Lung (tissue), 12 donors: ENCODE results near the gene EXOSC10. TPM values are rescaled to one million over a fixed set of nuclear protein-coding genes. Genes with fewer than 3 reads are reported as not detected.
"Not testable (repeated sequence)": the region's sequence is repeated elsewhere in the genome, so short reads cannot be mapped to it uniquely, and the experiment has no call there.

ENCODE experiments used
- ATAC-seq: fragments of 200-7000 bp; cut with Tn5 transposase; one replicate; pipeline ENCODE4 v1.9.1; 2020; ENCODE audit warnings: moderate number of reproducible peaks; ENCODE audit not compliant: insufficient read depth, low FRiP score
- DNase-seq, 3 donors: peaks; one replicate each; pipeline ENCODE4 v3.0.0-alpha.2; 2013 to 2017
- H3K27ac ChIP-seq, 2 donors: one replicate each; pipeline ENCODE4 v1.5.1; 2013; ENCODE audit warnings: mild to moderate bottlenecking in 2 of 2, moderate library complexity in 2 of 2, control low read depth in 1 of 2, inconsistent platforms in 1 of 2, low read depth in 1 of 2, low read length in 1 of 2
- H3K27me3 ChIP-seq, 3 donors: one replicate each; pipeline ENCODE4 v1.5.1; 2013; ENCODE audit warnings: low read length in 2 of 3; ENCODE audit not compliant: control insufficient read depth in 3 of 3, insufficient read depth in 3 of 3
- H3K36me3 ChIP-seq, 4 donors: one replicate each; pipeline ENCODE4 v1.5.1; 2013; ENCODE audit warnings: low read length in 4 of 4, mild to moderate bottlenecking in 1 of 4, moderate library complexity in 1 of 4; ENCODE audit not compliant: control insufficient read depth in 4 of 4, insufficient read depth in 4 of 4
- H3K4me1 ChIP-seq, 5 donors: one replicate each; pipeline ENCODE4 v1.5.1; 2013; ENCODE audit warnings: low read length in 5 of 5, mild to moderate bottlenecking in 2 of 5, moderate library complexity in 1 of 5; ENCODE audit not compliant: control insufficient read depth in 5 of 5, insufficient read depth in 5 of 5
- H3K4me3 ChIP-seq: one replicate; pipeline ENCODE4 v1.5.1; 2013; ENCODE audit warnings: mild to moderate bottlenecking, control low read depth, moderate library complexity
- H3K9ac ChIP-seq, 2 donors: one replicate each; pipeline ENCODE4 v1.5.1; 2013; ENCODE audit warnings: low read length in 2 of 2, control low read depth in 1 of 2; ENCODE audit not compliant: insufficient read depth in 1 of 2
- H3K9me3 ChIP-seq, 4 donors: one replicate each; pipeline ENCODE4 v1.5.1; 2013; ENCODE audit warnings: low read length in 3 of 4, mild to moderate bottlenecking in 1 of 4, moderate library complexity in 1 of 4; ENCODE audit not compliant: control insufficient read depth in 4 of 4, insufficient read depth in 3 of 4
- CTCF ChIP-seq: IDR thresholded peaks from 2 replicates; pipeline ENCODE4 v1.5.1; 2012; ENCODE audit warnings: mild to moderate bottlenecking; ENCODE audit errors: control extremely low read depth, extremely low read depth
- WGBS, 2 donors: extraction: QIAGEN DNeasy Blood & Tissue Kit; methylation state at CpG; one replicate each; pipeline ENCODE4 v1.1.7; 2013; 5-methylcytosine and 5-hydroxymethylcytosine counted together
- polyA plus RNA-seq, 2 donors: library from polyadenylated mRNA; stranded (reverse); fragments of 200-250 nt; gene quantifications; one replicate each; pipeline ENCODE4 v1.2.1, GENCODE V29; 2013
- total RNA-seq, 2 donors: library from RNA; depleted of rRNA in 1 of 2; stranded (reverse); fragments of >200 nt in 1 of 2; gene quantifications; one replicate each; pipeline ENCODE4 v1.2.1, GENCODE V29; 2014 to 2021
- donor health status: control.
- donor health status: control.
- donor health status: Bipolar disorder and iron deficiency.
- donor health status: healthy.
- donor health status: DM: yes; HTN: yes; CAD: no.

The EXOSC10 gene
- total and polyA plus RNA-seq, 4 donors: 29.0 to 75.1 (median 42.3) TPM

DNA sequence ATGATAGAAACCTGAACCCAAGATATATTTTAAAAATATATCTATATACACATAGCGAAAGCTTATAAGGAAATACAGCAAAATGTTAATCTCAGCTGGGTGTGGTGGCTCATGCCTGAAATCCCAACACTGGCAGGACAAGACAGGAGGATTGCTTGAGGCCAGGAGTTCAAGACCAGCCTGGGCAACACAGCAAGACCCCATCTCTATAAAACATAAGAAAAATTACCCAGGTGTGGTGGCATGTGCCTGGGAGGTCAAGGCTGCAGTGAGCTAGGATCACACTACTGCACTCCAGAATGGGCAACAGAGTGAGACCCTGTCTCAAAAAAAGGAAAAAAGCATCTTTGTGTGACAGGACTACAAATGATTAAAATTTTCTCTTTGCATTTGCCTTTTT is 33.9 kb downstream of the EXOSC10 start:
- TF ChIP-seq CTCF: no peak
- no peak overlapping the region for H3K4me3 ChIP-seq
- DNase-seq (no peak), ATAC-seq (no peak)
- no peak overlapping the region for H3K27ac ChIP-seq
- H3K27me3 ChIP-seq: no peaks in the 10 kb centered on the region
- 100% methylated on average over 1 of the region's 1 CpG for WGBS, 2 donors
- peaks cover 0 to 4% (median under 1%) of the 10 kb centered on the region in 4 donors for H3K9me3 ChIP-seq
- H3K4me1 ChIP-seq: peaks cover 0 to 6% (median 2%) of the 10 kb centered on the region in 5 donors
- H3K36me3 ChIP-seq: peaks cover 35 to 42% (median 39%) of the 10 kb centered on the region in 4 donors
- no peak overlapping the region for H3K9ac ChIP-seq

DNA sequence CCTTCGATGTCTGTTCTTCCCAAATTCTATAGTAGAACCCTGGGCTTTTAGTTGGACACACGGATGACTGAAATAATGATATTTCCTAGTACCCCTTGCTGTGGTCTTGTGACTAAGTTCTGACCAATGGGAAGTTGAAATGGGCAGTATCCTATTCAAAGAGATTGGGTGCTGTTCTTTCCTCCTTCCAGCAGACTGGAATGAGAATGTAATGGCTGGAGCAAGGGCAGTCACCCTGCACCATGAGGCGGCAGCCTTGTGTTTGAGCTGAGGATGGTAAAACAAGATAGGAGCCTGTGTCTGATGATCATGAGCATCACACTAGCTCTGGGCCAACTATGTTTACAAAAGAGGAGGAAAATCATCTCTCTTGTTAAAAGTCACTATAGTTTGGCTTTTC is 34.7 kb downstream of the EXOSC10 start:
- Histone ChIP-seq H3K27me3 (no peaks in the 10 kb centered on the region), H3K27ac (no peak overlapping the region), H3K4me1 (peaks cover 0 to 7% (median 5%) of the 10 kb centered on the region in 5 donors), H3K9me3 (peaks cover 0 to 4% (median under 1%) of the 10 kb centered on the region in 4 donors), H3K9ac (no peak overlapping the region), H3K4me3 (no peak overlapping the region), H3K36me3 (peaks cover 28 to 36% (median 33%) of the 10 kb centered on the region in 4 donors)
- WGBS, 2 donors: 98 to 99% methylated on average over 3 of the region's 3 CpGs
- no peak for ATAC-seq
- TF ChIP-seq CTCF: no peak
- no peak for DNase-seq

DNA sequence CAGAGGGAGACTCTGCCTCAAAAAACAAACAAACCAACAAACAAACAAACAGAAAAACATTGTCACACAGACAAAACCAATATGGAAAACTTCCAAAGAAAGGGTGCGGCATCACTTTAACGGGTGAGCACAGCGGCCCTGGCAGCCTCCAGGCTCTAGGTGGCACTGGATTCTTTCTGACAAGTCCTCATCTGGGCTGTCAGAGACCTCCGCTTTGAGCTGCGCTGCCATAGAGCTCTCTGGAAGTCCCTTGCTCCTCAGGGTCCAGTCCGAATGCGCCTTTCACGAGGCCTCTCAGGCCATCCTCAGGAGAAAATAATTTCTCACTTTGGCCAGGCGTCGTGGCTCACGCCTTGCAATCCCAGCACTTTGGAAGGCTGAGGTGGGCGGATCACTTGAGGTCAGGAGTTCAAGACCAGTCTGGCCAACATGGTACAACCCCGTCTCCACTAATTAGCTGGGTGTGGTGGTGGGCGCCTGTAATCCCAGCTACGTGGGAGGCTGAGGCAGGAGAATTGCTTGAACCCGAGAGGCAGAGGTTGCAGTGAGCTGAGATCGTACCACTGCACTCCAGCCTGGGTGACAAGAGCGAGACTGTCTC is 35.6 kb downstream of the EXOSC10 start:
- H3K36me3 ChIP-seq: peaks cover 24 to 28% (median 27%) of the 10 kb centered on the region in 4 donors
- DNase-seq: not testable (repeated sequence)
- 93% methylated on average over 18 of the region's 18 CpGs for WGBS, 2 donors

GRCh38 chr1:11062965-11063401 is 36.7 kb downstream of the EXOSC10 start:
- H3K4me1 ChIP-seq: peaks cover 0 to 16% (median 6%) of the 10 kb centered on the region in 5 donors
- ATAC-seq (no peak), DNase-seq (no peak)
- no peaks in the 10 kb centered on the region for H3K27me3 ChIP-seq
- H3K36me3 ChIP-seq: peaks cover 17 to 20% (median 19%) of the 10 kb centered on the region in 4 donors
- no peak overlapping the region for H3K9ac ChIP-seq
- H3K4me3 ChIP-seq: no peak overlapping the region
- no peak overlapping the region for H3K27ac ChIP-seq
- no peak for TF ChIP-seq CTCF
- H3K9me3 ChIP-seq: peaks cover 0 to 4% (median under 1%) of the 10 kb centered on the region in 4 donors
- 63 to 81% methylated on average over 3 of the region's 3 CpGs for WGBS, 2 donors

More for the DNA sequence above, 35.6 kb downstream of the EXOSC10 start:
- H3K27me3 ChIP-seq, H3K4me1 ChIP-seq, H3K9me3 ChIP-seq, H3K27ac ChIP-seq, ATAC-seq, H3K9ac ChIP-seq, H3K4me3 ChIP-seq: not testable (repeated sequence)
